GF-D8 (cell line): ENCODE measurements around the gene MARCHF9.
"Not testable (repeated sequence)": the region's sequence is repeated elsewhere in the genome, so short reads cannot be mapped to it uniquely, and the experiment has no call there.

Experiments used
- DNase-seq: peaks from one replicate; lab custom pipeline; 2025; lab: John Stamatoyannopoulos, UW

MARCHF9 gene

GRCh38 chr12:57771236-57771872, 16.5 kb downstream of the MARCHF9 start:
- DNase-seq: peak; percentile 85

GRCh38 chr12:57771873-57772428, 17.0 kb downstream of the MARCHF9 start, which contains the start of gene METTL1:
Gene METTL1 (minus strand): TSS chr12:57772105. CDS start chr12:57772083, 22 bp downstream.
- peak; percentile 88 for DNase-seq

GRCh38 chr12:57772429-57773322, 17.8 kb downstream of the MARCHF9 start, which contains the start of gene EEF1AKMT3:
Gene EEF1AKMT3 (plus strand): TSS chr12:57772614. CDS start chr12:57772725, 111 bp downstream.
- no peak for DNase-seq

- DNase-seq: not testable (repeated sequence)
Observed at GRCh38 chr12:57774634-57775033, 19.7 kb downstream of the MARCHF9 start.

- no peak for DNase-seq
Observed at GRCh38 chr12:57775044-57775443, 20.1 kb downstream of the MARCHF9 start.

GRCh38 chr12:57775563-57776246, 20.8 kb downstream of the MARCHF9 start:
- DNase-seq: peak; percentile 76

GRCh38 chr12:57776247-57776587, 21.3 kb downstream of the MARCHF9 start:
- DNase-seq: no peak

GRCh38 chr12:57777367-57777766, 22.5 kb downstream of the MARCHF9 start:
- DNase-seq: no peak

- no peak for DNase-seq
Observed at GRCh38 chr12:57777911-57778310, 23.0 kb downstream of the MARCHF9 start.

GRCh38 chr12:57779736-57780135, 24.8 kb downstream of the MARCHF9 start:
- no peak for DNase-seq

- no peak for DNase-seq
Observed at GRCh38 chr12:57780284-57780897, 25.5 kb downstream of the MARCHF9 start.

- peak; percentile 69 for DNase-seq
Observed at GRCh38 chr12:57781244-57781643, 26.3 kb downstream of the MARCHF9 start.

GRCh38 chr12:57781801-57782200, 26.9 kb downstream of the MARCHF9 start:
- no peak for DNase-seq

- DNase-seq: no peak
Observed at GRCh38 chr12:57782243-57782607, 27.3 kb downstream of the MARCHF9 start.

- DNase-seq: peak; percentile 64
Observed at GRCh38 chr12:57782608-57783465, 27.9 kb downstream of the MARCHF9 start, which contains the start of gene TSFM. Gene TSFM (plus strand): TSS chr12:57782787. CDS start chr12:57782802, 15 bp downstream.

GRCh38 chr12:57783466-57783801, 28.5 kb downstream of the MARCHF9 start:
- no peak for DNase-seq

GRCh38 chr12:57783861-57784260, 29.0 kb downstream of the MARCHF9 start:
- no peak for DNase-seq

- no peak for DNase-seq
Observed at GRCh38 chr12:57793920-57794319, 39.0 kb downstream of the MARCHF9 start.

- no peak for DNase-seq
Observed at GRCh38 chr12:57795354-57795753, 40.5 kb downstream of the MARCHF9 start.

- no peak for DNase-seq
Observed at GRCh38 chr12:57796996-57797395, 42.1 kb downstream of the MARCHF9 start.

- peak; percentile 56 for DNase-seq
Observed at GRCh38 chr12:57797933-57798332, 43.0 kb downstream of the MARCHF9 start.
